ENCODE results near the gene THEM5. TPM values are rescaled to one million over a fixed set of nuclear protein-coding genes. Genes with fewer than 3 reads are reported as not detected.

The THEM5 gene
- total RNA-seq, 1 donor from 2014 or later = not detected

DNA sequence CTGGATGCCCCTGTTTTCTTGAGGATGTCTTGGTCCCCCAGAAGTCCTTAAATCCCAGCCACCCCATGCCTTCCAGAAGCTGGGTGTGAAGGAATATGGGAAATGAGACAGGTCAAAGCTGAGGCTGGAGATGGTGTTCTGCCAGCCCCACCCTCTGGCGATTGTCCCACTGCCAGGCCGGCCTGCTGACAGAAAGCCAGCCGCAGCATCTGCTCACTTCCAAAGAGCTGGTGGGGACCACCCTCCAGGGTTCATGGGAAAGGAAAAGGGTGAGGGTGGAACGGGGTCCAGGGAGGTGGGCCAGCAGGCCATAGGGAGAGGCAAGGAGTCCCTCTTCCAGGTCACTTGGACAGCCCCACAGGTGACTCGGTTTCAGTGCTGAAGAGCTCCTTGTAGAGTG, 46.4 kb downstream of the THEM5 start:
- H3K27me3 ChIP-seq (ENCODE audit: control insufficient read depth in 3 of 3, insufficient read depth in 3 of 3, low read length in 3 of 3) = no peaks in the 10 kb centered on the region

DNA sequence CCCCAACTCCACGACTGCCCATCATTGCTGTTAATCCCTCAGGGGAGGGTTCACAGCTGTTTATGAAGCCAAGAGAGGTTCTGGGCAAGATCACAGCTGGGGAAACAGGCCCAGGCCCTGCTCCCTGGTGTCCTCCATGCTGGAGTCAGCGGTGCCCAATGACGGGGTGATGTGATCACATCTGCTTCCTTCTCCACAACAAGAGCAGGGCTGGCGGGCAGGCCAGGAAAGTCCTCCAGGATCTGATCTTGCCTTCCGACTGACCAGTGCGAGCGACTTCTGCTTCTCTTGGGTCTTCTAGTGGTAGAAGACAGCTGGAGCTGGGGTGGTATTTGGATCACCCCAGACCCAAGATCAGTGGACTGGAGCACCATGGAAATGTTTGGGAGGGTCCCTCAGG, 47.3 kb downstream of the THEM5 start:
- peaks cover 16 to 26% (median 26%) of the 10 kb centered on the region in 3 donors for H3K36me3 ChIP-seq (ENCODE audit: control insufficient read depth in 3 of 3, insufficient read depth in 3 of 3, low read length in 3 of 3)
- H3K9ac ChIP-seq (ENCODE audit: low read depth in 1 of 3, low read length in 3 of 3) = no peak overlapping the region
- H3K27ac ChIP-seq (ENCODE audit: low read depth, low read length) = no peak overlapping the region
- H3K9me3 ChIP-seq (ENCODE audit: control insufficient read depth in 3 of 3, low read length in 3 of 3) = no peaks in the 10 kb centered on the region
- H3K4me1 ChIP-seq (ENCODE audit: control insufficient read depth in 3 of 3, insufficient read depth in 3 of 3, low read length in 3 of 3) = peaks cover 0 to 26% (median 14%) of the 10 kb centered on the region in 3 donors
- H3K4me3 ChIP-seq (ENCODE audit: low read length in 3 of 3) = no peak overlapping the region
- peaks cover 0 to 2% (median 0%) of the 10 kb centered on the region in 3 donors for H3K27me3 ChIP-seq (ENCODE audit: control insufficient read depth in 3 of 3, insufficient read depth in 3 of 3, low read length in 3 of 3)

More for the DNA sequence above, 46.4 kb downstream of the THEM5 start:
- Histone ChIP-seq H3K9ac (ENCODE audit: low read depth in 1 of 3, low read length in 3 of 3) (no peak overlapping the region), H3K9me3 (ENCODE audit: control insufficient read depth in 3 of 3, low read length in 3 of 3) (no peaks in the 10 kb centered on the region), H3K4me1 (ENCODE audit: control insufficient read depth in 3 of 3, insufficient read depth in 3 of 3, low read length in 3 of 3) (peaks cover 0 to 28% (median 14%) of the 10 kb centered on the region in 3 donors), H3K27ac (ENCODE audit: low read depth, low read length) (no peak overlapping the region), H3K36me3 (ENCODE audit: control insufficient read depth in 3 of 3, insufficient read depth in 3 of 3, low read length in 3 of 3) (peaks cover 22 to 31% (median 30%) of the 10 kb centered on the region in 3 donors), H3K4me3 (ENCODE audit: low read length in 3 of 3) (no peak overlapping the region)

DNA sequence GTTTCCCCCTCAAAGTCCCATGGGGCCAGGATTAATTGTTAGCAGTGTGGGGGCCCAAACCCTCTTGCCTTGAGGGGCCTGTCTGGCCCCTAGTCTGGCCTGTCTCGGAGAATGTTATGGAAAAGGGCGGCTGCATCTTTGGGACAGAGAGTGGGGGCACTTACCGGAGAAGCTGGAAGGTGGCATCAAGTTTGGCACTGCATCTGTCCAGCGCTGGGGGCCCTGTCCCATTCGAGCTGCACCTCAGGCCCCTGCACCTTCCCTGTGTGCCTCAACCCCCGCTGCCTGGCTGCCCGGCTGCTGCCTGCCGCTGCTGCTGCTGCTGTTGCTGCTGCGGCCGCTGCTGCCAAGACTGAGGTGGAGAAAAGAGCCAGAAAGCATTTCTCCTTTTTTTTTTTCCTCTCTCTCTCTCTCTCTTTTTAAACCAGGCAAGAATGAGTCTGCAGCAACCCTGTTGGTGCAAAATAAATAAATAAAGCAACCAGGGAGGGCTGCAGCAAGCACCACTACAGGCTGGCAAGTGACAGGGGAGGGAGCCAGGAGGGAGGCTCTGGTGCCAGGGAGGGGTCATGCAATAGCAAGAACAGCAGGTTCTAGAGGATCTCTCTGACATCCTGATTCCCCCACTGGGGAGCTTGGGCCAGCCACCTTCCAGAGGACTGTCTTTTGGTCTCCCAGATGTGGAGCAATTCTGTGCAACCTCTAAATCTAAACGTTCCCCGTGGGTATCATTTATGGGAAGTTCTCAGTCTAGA, 48.3 kb downstream of the THEM5 start, which contains the start of gene LINGO4:
Gene LINGO4, minus strand, starts transcription at position 354 of the 755 bp plus-strand sequence. CDS start 2,715 bp downstream, outside the sequence.
- H3K36me3 ChIP-seq (ENCODE audit: control insufficient read depth in 3 of 3, insufficient read depth in 3 of 3, low read length in 3 of 3) = peaks cover 10 to 21% (median 21%) of the 10 kb centered on the region in 3 donors
- H3K4me3 ChIP-seq (ENCODE audit: low read length in 3 of 3) = no peak within 1 kb of the TSS
- H3K4me1 ChIP-seq (ENCODE audit: control insufficient read depth in 3 of 3, insufficient read depth in 3 of 3, low read length in 3 of 3) = peaks cover 0 to 24% (median 14%) of the 10 kb centered on the region in 3 donors
- peaks cover 0 to 6% (median 0%) of the 10 kb centered on the region in 3 donors for H3K27me3 ChIP-seq (ENCODE audit: control insufficient read depth in 3 of 3, insufficient read depth in 3 of 3, low read length in 3 of 3)
- H3K9ac ChIP-seq (ENCODE audit: low read depth in 1 of 3, low read length in 3 of 3) = no peak within 1 kb of the TSS
- H3K9me3 ChIP-seq (ENCODE audit: control insufficient read depth in 3 of 3, low read length in 3 of 3) = no peaks in the 10 kb centered on the region
- H3K27ac ChIP-seq (ENCODE audit: low read depth, low read length) = no peak within 1 kb of the TSS

DNA sequence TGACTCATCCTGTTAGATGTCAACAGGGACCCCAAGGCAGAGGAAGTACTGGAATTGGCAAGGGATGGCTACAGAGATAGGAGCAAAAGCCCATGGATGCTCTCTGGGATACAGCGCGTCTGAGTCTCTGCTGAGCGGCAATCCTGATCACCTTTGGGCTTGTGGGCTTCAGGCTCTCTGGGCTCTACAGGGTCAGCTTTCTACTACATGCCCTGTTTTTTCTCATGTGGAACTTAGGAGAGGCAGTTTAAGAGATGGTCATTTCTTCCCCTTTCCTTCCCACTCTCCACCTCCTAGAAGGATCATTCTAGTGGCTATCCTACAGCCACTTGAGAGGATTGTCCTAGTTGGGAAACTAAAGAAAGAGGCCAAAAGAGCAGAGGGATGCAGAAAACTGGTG, 49.6 kb downstream of the THEM5 start:
- no peak overlapping the region for H3K4me3 ChIP-seq (ENCODE audit: low read length in 3 of 3)
- H3K27me3 ChIP-seq (ENCODE audit: control insufficient read depth in 3 of 3, insufficient read depth in 3 of 3, low read length in 3 of 3) = peaks cover 2 to 6% (median 3%) of the 10 kb centered on the region in 3 donors
- peaks cover 8 to 20% (median 18%) of the 10 kb centered on the region in 3 donors for H3K36me3 ChIP-seq (ENCODE audit: control insufficient read depth in 3 of 3, insufficient read depth in 3 of 3, low read length in 3 of 3)
- H3K4me1 ChIP-seq (ENCODE audit: control insufficient read depth in 3 of 3, insufficient read depth in 3 of 3, low read length in 3 of 3) = peaks cover 0 to 24% (median 14%) of the 10 kb centered on the region in 3 donors
- H3K9ac ChIP-seq (ENCODE audit: low read depth in 1 of 3, low read length in 3 of 3) = no peak overlapping the region
- H3K27ac ChIP-seq (ENCODE audit: low read depth, low read length) = no peak overlapping the region
- no peaks in the 10 kb centered on the region for H3K9me3 ChIP-seq (ENCODE audit: control insufficient read depth in 3 of 3, low read length in 3 of 3)

DNA sequence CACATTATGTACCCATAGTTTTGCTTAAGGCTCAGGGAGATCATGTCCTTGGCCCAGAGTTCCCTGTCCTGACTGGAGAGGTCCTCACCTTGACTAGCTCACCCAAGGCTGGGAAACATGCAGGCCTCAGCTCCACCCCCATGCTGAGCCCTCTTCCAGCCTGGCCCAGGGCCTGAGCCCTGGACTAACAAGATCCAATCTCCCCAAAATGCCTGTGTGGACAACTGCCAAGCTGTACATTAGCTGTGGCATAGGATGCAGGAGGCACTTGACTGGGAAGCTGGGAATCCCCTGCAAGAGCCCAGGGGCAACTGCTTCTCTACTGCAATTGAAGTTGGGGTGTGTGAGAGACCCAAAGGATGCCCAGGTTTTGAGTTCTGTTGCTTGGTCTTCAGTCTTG, 50.3 kb downstream of the THEM5 start:
- Histone ChIP-seq H3K9ac (ENCODE audit: low read depth in 1 of 3, low read length in 3 of 3) (no peak overlapping the region), H3K9me3 (ENCODE audit: control insufficient read depth in 3 of 3, low read length in 3 of 3) (no peaks in the 10 kb centered on the region), H3K27me3 (ENCODE audit: control insufficient read depth in 3 of 3, insufficient read depth in 3 of 3, low read length in 3 of 3) (peaks cover 2 to 6% (median 3%) of the 10 kb centered on the region in 3 donors), H3K36me3 (ENCODE audit: control insufficient read depth in 3 of 3, insufficient read depth in 3 of 3, low read length in 3 of 3) (peaks cover 5 to 16% (median 13%) of the 10 kb centered on the region in 3 donors), H3K27ac (ENCODE audit: low read depth, low read length) (no peak overlapping the region), H3K4me1 (ENCODE audit: control insufficient read depth in 3 of 3, insufficient read depth in 3 of 3, low read length in 3 of 3) (peaks cover 0 to 24% (median 14%) of the 10 kb centered on the region in 3 donors), H3K4me3 (ENCODE audit: low read length in 3 of 3) (no peak overlapping the region)

DNA sequence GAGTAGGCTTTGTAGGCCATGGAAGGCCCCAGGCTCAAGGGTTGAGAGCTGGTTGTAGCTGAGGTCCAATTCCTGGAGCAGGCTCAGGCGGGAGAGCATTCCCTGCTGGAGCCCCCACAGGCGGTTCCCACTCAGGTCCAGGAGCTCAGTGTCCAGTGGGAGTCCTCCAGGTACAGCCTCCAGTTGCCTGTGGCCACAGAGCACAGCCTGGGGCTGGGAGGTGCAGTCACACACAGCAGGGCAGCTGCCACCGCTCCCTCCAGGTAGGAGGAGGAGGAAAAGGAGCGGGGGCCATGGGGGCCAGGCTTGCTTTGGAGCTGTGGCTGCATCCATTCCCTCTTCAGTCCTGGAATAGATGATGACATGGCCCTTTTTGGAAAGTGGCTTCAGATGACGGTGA, 51.1 kb downstream of the THEM5 start:
- no peak overlapping the region for H3K4me3 ChIP-seq (ENCODE audit: low read length in 3 of 3)
- H3K4me1 ChIP-seq (ENCODE audit: control insufficient read depth in 3 of 3, insufficient read depth in 3 of 3, low read length in 3 of 3) = peaks cover 0 to 23% (median 14%) of the 10 kb centered on the region in 3 donors
- H3K36me3 ChIP-seq (ENCODE audit: control insufficient read depth in 3 of 3, insufficient read depth in 3 of 3, low read length in 3 of 3) = peaks cover 3 to 11% (median 7%) of the 10 kb centered on the region in 3 donors
- no peaks in the 10 kb centered on the region for H3K9me3 ChIP-seq (ENCODE audit: control insufficient read depth in 3 of 3, low read length in 3 of 3)
- no peak overlapping the region for H3K27ac ChIP-seq (ENCODE audit: low read depth, low read length)
- H3K9ac ChIP-seq (ENCODE audit: low read depth in 1 of 3, low read length in 3 of 3) = no peak overlapping the region
- peaks cover 2 to 9% (median 3%) of the 10 kb centered on the region in 3 donors for H3K27me3 ChIP-seq (ENCODE audit: control insufficient read depth in 3 of 3, insufficient read depth in 3 of 3, low read length in 3 of 3)

DNA sequence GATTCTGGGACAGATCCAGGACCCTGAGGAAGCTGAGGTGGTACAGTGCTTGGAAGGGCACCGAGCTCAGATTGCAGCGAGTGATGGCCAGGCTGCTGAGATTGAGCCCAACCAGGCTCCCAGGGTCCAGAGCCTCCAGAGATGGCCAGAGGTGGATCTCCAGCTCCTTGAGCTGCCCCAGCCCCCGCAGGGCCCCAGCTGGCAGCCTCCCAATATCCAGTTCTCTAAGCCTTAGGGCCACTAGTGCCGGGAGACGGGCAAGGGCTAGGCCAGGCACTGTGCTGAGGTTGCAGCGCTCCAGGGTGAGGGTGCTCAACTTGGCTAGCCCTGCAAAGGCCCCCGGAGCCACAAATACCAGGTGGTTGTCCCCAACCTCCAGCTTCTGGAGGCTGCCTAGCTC, 51.7 kb downstream of the THEM5 start:
- H3K9me3 ChIP-seq (ENCODE audit: control insufficient read depth in 3 of 3, low read length in 3 of 3) = no peaks in the 10 kb centered on the region

DNA sequence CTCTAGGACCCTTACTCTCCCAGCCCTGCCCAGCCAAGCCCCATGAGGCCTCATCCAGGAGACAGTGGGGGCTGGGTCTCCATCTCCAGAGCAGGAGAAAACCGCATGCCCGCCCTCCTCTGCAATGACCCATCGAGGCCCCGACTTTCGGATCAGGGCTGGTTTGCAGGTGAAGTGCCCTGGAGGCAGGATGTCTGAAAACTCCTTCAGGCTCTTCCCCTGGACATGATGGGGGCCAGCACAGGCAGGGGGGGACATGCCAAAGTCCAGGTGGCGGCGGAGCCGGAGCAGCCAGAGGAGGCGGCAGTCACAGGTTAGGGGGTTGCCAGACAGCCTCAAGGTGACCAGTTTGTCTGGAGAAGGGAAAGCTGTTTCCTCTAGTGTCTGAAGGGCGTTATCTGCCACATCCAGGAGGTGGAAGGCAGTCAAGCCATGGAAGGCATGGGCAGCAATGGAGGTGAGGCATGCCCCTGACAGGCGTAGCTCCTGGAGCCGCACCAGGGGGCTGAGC, 52.1 kb downstream of the THEM5 start:
- H3K4me3 ChIP-seq (ENCODE audit: low read length in 3 of 3) = no peak overlapping the region
- peaks cover 2 to 9% (median 3%) of the 10 kb centered on the region in 3 donors for H3K27me3 ChIP-seq (ENCODE audit: control insufficient read depth in 3 of 3, insufficient read depth in 3 of 3, low read length in 3 of 3)
- no peak overlapping the region for H3K27ac ChIP-seq (ENCODE audit: low read depth, low read length)
- H3K36me3 ChIP-seq (ENCODE audit: control insufficient read depth in 3 of 3, insufficient read depth in 3 of 3, low read length in 3 of 3) = peaks cover 0 to 4% (median 0%) of the 10 kb centered on the region in 3 donors
- no peak overlapping the region for H3K9ac ChIP-seq (ENCODE audit: low read depth in 1 of 3, low read length in 3 of 3)
- H3K9me3 ChIP-seq (ENCODE audit: control insufficient read depth in 3 of 3, low read length in 3 of 3) = no peaks in the 10 kb centered on the region
- H3K4me1 ChIP-seq (ENCODE audit: control insufficient read depth in 3 of 3, insufficient read depth in 3 of 3, low read length in 3 of 3) = peaks cover 0 to 19% (median 14%) of the 10 kb centered on the region in 3 donors

More for the DNA sequence above, 51.7 kb downstream of the THEM5 start:
- Histone ChIP-seq H3K27ac (ENCODE audit: low read depth, low read length) (no peak overlapping the region), H3K27me3 (ENCODE audit: control insufficient read depth in 3 of 3, insufficient read depth in 3 of 3, low read length in 3 of 3) (peaks cover 2 to 9% (median 3%) of the 10 kb centered on the region in 3 donors), H3K4me3 (ENCODE audit: low read length in 3 of 3) (no peak overlapping the region), H3K4me1 (ENCODE audit: control insufficient read depth in 3 of 3, insufficient read depth in 3 of 3, low read length in 3 of 3) (peaks cover 0 to 19% (median 14%) of the 10 kb centered on the region in 3 donors), H3K36me3 (ENCODE audit: control insufficient read depth in 3 of 3, insufficient read depth in 3 of 3, low read length in 3 of 3) (peaks cover 0 to 6% (median 3%) of the 10 kb centered on the region in 3 donors), H3K9ac (ENCODE audit: low read depth in 1 of 3, low read length in 3 of 3) (no peak overlapping the region)

DNA sequence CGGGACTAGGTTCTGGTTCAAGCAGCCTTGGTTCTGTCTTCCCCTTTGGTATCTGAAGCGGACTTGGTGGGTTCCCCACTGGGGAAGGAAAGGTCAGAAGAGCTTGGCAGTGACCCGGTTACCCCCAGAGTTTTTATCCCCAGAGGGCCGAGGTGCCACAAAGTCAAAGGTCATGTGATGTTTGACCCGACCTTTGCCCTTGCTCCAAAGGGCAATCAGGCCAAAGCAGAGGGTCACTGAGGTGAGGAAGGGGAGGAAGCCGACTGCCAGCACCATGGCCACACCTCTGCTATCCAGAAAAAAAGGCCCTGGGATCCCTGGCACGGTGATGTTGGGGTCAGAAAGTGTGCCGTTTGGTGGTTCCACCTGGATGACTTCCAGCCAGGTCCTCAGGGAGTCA, 52.7 kb downstream of the THEM5 start:
- H3K9ac ChIP-seq (ENCODE audit: low read depth in 1 of 3, low read length in 3 of 3) = no peak overlapping the region
- H3K4me1 ChIP-seq (ENCODE audit: control insufficient read depth in 3 of 3, insufficient read depth in 3 of 3, low read length in 3 of 3) = peaks cover 0 to 19% (median 14%) of the 10 kb centered on the region in 3 donors
- no peak overlapping the region for H3K4me3 ChIP-seq (ENCODE audit: low read length in 3 of 3)
- no peak overlapping the region for H3K27ac ChIP-seq (ENCODE audit: low read depth, low read length)
- peaks cover 0 to 2% (median 0%) of the 10 kb centered on the region in 3 donors for H3K36me3 ChIP-seq (ENCODE audit: control insufficient read depth in 3 of 3, insufficient read depth in 3 of 3, low read length in 3 of 3)
- H3K9me3 ChIP-seq (ENCODE audit: control insufficient read depth in 3 of 3, low read length in 3 of 3) = no peaks in the 10 kb centered on the region
- peaks cover 2 to 9% (median 3%) of the 10 kb centered on the region in 3 donors for H3K27me3 ChIP-seq (ENCODE audit: control insufficient read depth in 3 of 3, insufficient read depth in 3 of 3, low read length in 3 of 3)
